KMS-11 (cell line): Measurements from ENCODE around the gene MED27.
"Not testable (repeated sequence)": the region's sequence is repeated elsewhere in the genome, so short reads cannot be mapped to it uniquely, and the experiment has no call there.

Experiments
- H2AFZ ChIP-seq: fragments of 200-600 bp; sonication (generic); 2 replicates; pipeline ENCODE4 v1.6.1; 2016; ENCODE audit warnings: antibody characterized with exemption, mixed run types, low read depth
- H3K27ac ChIP-seq: fragments of 200-600 bp; sonication (generic); 2 replicates; pipeline ENCODE4 v1.6.1; 2016; ENCODE audit warnings: mild to moderate bottlenecking, mixed run types
- H3K27me3 ChIP-seq: fragments of 200-600 bp; sonication (generic); 2 replicates; pipeline ENCODE4 v1.6.1; 2017; ENCODE audit warnings: mild to moderate bottlenecking, low read depth, mixed run types, moderate library complexity; ENCODE audit not compliant: insufficient read depth
- H3K36me3 ChIP-seq: fragments of 200-600 bp; sonication (generic); 2 replicates; pipeline ENCODE4 v1.6.1; 2017; ENCODE audit warnings: mild to moderate bottlenecking, mixed run types; ENCODE audit not compliant: insufficient read depth
- H3K4me1 ChIP-seq: fragments of 200-600 bp; sonication (generic); 2 replicates; pipeline ENCODE4 v1.6.1; 2016; ENCODE audit warnings: mild to moderate bottlenecking, low read depth, mixed run types; ENCODE audit not compliant: poor library complexity, severe bottlenecking
- H3K4me2 ChIP-seq: fragments of 200-600 bp; sonication (generic); 2 replicates; pipeline ENCODE4 v1.7.0; 2016; ENCODE audit warnings: mild to moderate bottlenecking, mixed run types
- H3K4me3 ChIP-seq: fragments of 200-600 bp; sonication (generic); IDR thresholded peaks from 2 replicates; pipeline ENCODE4 v1.6.1; 2017; ENCODE audit warnings: low read depth, low read length, mixed read lengths; ENCODE audit not compliant: insufficient read depth
- H3K79me2 ChIP-seq: fragments of 200-600 bp; sonication (generic); 2 replicates; pipeline ENCODE4 v1.6.1; 2016; ENCODE audit warnings: low read depth, mixed run types; ENCODE audit not compliant: insufficient read depth
- H3K9ac ChIP-seq: fragments of 200-600 bp; sonication (generic); 2 replicates; pipeline ENCODE4 v1.6.1; 2016; ENCODE audit warnings: mild to moderate bottlenecking, mixed run types
- H4K20me1 ChIP-seq: fragments of 200-600 bp; sonication (generic); 2 replicates; pipeline ENCODE4 v1.6.1; 2016; ENCODE audit warnings: mild to moderate bottlenecking, mixed run types; ENCODE audit not compliant: insufficient read depth
- CTCF ChIP-seq: fragments of 200-600 bp; sonication (generic); conservative IDR thresholded peaks from 2 replicates; pipeline ENCODE4 v1.6.1; 2017; ENCODE audit warnings: low read depth, mild to moderate bottlenecking, antibody characterized with exemption, low read length, moderate library complexity, mixed read lengths

Gene MED27

GRCh38 chr9:131923766-131924165 is 155.9 kb downstream of the MED27 start:
- Histone ChIP-seq H4K20me1 (no peaks in the 10 kb centered on the region), H3K4me3 (no peak overlapping the region), H3K9ac (no peak overlapping the region), H3K27ac (no peak overlapping the region), H3K79me2 (no peaks in the 10 kb centered on the region), H3K27me3 (no peaks in the 10 kb centered on the region), H3K4me2 (no peak overlapping the region), H3K36me3 (no peaks in the 10 kb centered on the region), H2AFZ (no peak overlapping the region), H3K4me1 (no peaks in the 10 kb centered on the region)
- no peak for TF ChIP-seq CTCF

GRCh38 chr9:131923132-131923671 is 156.5 kb downstream of the MED27 start:
- TF ChIP-seq CTCF: no peak
- no peaks in the 10 kb centered on the region for H3K27me3 ChIP-seq
- H3K79me2 ChIP-seq: no peaks in the 10 kb centered on the region
- no peak overlapping the region for H3K4me3 ChIP-seq
- H3K4me2 ChIP-seq: no peak overlapping the region
- H3K9ac ChIP-seq: no peak overlapping the region
- no peaks in the 10 kb centered on the region for H4K20me1 ChIP-seq
- no peak overlapping the region for H2AFZ ChIP-seq
- no peak overlapping the region for H3K27ac ChIP-seq
- no peaks in the 10 kb centered on the region for H3K36me3 ChIP-seq
- no peaks in the 10 kb centered on the region for H3K4me1 ChIP-seq

GRCh38 chr9:131921635-131922034 is 158.0 kb downstream of the MED27 start:
- H4K20me1 ChIP-seq: not testable (repeated sequence)

GRCh38 chr9:131919216-131919615 is 160.5 kb downstream of the MED27 start:
- no peak overlapping the region for H3K4me3 ChIP-seq
- no peaks in the 10 kb centered on the region for H4K20me1 ChIP-seq
- H3K27me3 ChIP-seq: no peaks in the 10 kb centered on the region

More at GRCh38 chr9:131921635-131922034, 158.0 kb downstream of the MED27 start:
- not testable (repeated sequence) for H3K4me1 ChIP-seq, H3K79me2 ChIP-seq, H3K27me3 ChIP-seq, H3K9ac ChIP-seq, H3K4me3 ChIP-seq, H2AFZ ChIP-seq, H3K36me3 ChIP-seq, H3K4me2 ChIP-seq, H3K27ac ChIP-seq

More at GRCh38 chr9:131919216-131919615, 160.5 kb downstream of the MED27 start:
- Histone ChIP-seq H2AFZ (no peak overlapping the region), H3K27ac (no peak overlapping the region), H3K79me2 (no peaks in the 10 kb centered on the region), H3K4me2 (no peak overlapping the region), H3K9ac (no peak overlapping the region), H3K36me3 (no peaks in the 10 kb centered on the region), H3K4me1 (no peaks in the 10 kb centered on the region)
- TF ChIP-seq CTCF: no peak
